Neural cell (in vitro differentiated cells): ENCODE data around the gene SPSB3.

Source experiments
- CTCF ChIP-seq: fragments of 450-650 bp; IDR thresholded peaks from 2 replicates; pipeline ENCODE4 v1.5.1; 2014; ENCODE audit warnings: antibody characterized with exemption, mild to moderate bottlenecking, moderate library complexity; ENCODE audit not compliant: poor library complexity, severe bottlenecking
- EP300 ChIP-seq: fragments of 450-650 bp; conservative IDR thresholded peaks from 2 replicates; pipeline ENCODE4 v1.6.1; 2014; ENCODE audit warnings: antibody characterized with exemption, mild to moderate bottlenecking, moderate library complexity; ENCODE audit not compliant: poor library complexity, severe bottlenecking
- EZH2 ChIP-seq: fragments of 200-600, 300-800 bp; shearing (Covaris generic), sonication (generic); IDR thresholded peaks from 2 replicates; pipeline ENCODE4 v1.6.1; 2014; ENCODE audit warnings: antibody characterized with exemption, low read length, borderline replicate concordance, mild to moderate bottlenecking; ENCODE audit not compliant: insufficient read depth, poor library complexity, severe bottlenecking
- MXI1 ChIP-seq: fragments of 450-650 bp; conservative IDR thresholded peaks from 2 replicates; pipeline ENCODE4 v1.6.1; 2014; ENCODE audit warnings: antibody characterized with exemption, mild to moderate bottlenecking; ENCODE audit not compliant: poor library complexity, severe bottlenecking
- POLR2AphosphoS5 ChIP-seq: IDR thresholded peaks from 2 replicates; pipeline ENCODE4 v1.6.1; 2012
- RAD21 ChIP-seq: fragments of 450-650 bp; conservative IDR thresholded peaks from 2 replicates; pipeline ENCODE4 v1.6.1; 2014; ENCODE audit warnings: antibody characterized with exemption, mild to moderate bottlenecking, moderate library complexity
- REST ChIP-seq: IDR thresholded peaks from 2 replicates; pipeline ENCODE4 v1.6.1; 2012; ENCODE audit warnings: borderline replicate concordance
- SMC3 ChIP-seq: fragments of 450-650 bp; conservative IDR thresholded peaks from 2 replicates; pipeline ENCODE4 v1.6.1; 2014; ENCODE audit warnings: antibody characterized with exemption, mild to moderate bottlenecking, moderate library complexity; ENCODE audit not compliant: poor library complexity
- TAF1 ChIP-seq: IDR thresholded peaks from 2 replicates; pipeline ENCODE4 v1.6.1; 2012; ENCODE audit warnings: low read depth

- no peak for TF ChIP-seq EZH2
- no peak for TF ChIP-seq POLR2AphosphoS5
- TF ChIP-seq EP300: no peak
- TF ChIP-seq CTCF: no peak
- TF ChIP-seq REST: no peak
- no peak for TF ChIP-seq TAF1
- TF ChIP-seq SMC3: no peak
- TF ChIP-seq MXI1: no peak
- no peak for TF ChIP-seq RAD21
Measured at GRCh38 chr16:1787056-1787321, 4.6 kb upstream of the SPSB3 start.
